Testis (tissue), 2 donors: ENCODE data around the gene ZWILCH.

Source experiments
- POLR2A ChIP-seq: fragments of 450-650 bp; IDR thresholded peaks from one replicate; pipeline ENCODE4 v1.6.1; 2017; ENCODE audit warnings: antibody characterized with exemption, mild to moderate bottlenecking, moderate library complexity
- TF ChIP-seq, protein P1 (sequence below), 3 experiments: fragments of 450-650 bp in 2 of 3; fragments of 200-600 bp in 1 of 3; sonication (generic) in 1 of 3; IDR thresholded peaks; one replicate each; pipeline ENCODE4 v1.5.1; 2016 to 2019; ENCODE audit warnings: antibody characterized with exemption in 3 of 3, mild to moderate bottlenecking in 2 of 3, moderate library complexity in 1 of 3

DNA sequence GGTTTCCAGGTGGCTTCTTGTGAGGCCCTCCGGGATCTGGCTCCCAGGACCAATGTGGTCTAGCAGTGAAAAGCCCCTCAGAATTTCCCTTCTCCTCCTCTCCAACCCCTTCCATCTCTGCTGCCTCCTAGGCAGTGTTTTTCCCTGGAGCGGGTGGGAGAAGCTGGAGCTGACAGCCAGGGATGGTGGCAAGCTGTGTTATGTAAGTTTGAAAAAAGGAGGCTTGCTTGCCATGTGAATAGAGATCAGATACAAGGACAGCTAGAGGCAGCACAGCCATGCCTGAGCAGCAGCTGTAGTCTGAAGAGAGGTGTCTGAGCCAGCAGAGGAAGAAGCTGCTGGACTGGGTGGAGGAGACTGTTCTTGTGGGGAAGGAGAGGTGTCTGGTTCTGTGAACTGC is 28.1 kb upstream of the ZWILCH start:
- TF ChIP-seq, protein P1, sequence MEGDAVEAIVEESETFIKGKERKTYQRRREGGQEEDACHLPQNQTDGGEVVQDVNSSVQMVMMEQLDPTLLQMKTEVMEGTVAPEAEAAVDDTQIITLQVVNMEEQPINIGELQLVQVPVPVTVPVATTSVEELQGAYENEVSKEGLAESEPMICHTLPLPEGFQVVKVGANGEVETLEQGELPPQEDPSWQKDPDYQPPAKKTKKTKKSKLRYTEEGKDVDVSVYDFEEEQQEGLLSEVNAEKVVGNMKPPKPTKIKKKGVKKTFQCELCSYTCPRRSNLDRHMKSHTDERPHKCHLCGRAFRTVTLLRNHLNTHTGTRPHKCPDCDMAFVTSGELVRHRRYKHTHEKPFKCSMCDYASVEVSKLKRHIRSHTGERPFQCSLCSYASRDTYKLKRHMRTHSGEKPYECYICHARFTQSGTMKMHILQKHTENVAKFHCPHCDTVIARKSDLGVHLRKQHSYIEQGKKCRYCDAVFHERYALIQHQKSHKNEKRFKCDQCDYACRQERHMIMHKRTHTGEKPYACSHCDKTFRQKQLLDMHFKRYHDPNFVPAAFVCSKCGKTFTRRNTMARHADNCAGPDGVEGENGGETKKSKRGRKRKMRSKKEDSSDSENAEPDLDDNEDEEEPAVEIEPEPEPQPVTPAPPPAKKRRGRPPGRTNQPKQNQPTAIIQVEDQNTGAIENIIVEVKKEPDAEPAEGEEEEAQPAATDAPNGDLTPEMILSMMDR (IDR thresholded peaks at IDR 0.05): no peak
- no peak for TF ChIP-seq POLR2A
